OCI-LY1 (cell line): ENCODE data around the gene GPSM1.

Experiments
- H2AFZ ChIP-seq: fragments of 200-600 bp; sonication (generic), shearing (Covaris generic); 2 replicates; pipeline ENCODE4 v1.6.0; 2014; ENCODE audit warnings: antibody characterized with exemption, mild to moderate bottlenecking, low read length
- H3F3A ChIP-seq: fragments of 200-600 bp; sonication (generic), shearing (Covaris generic); 2 replicates; pipeline ENCODE4 v1.6.0; 2014; ENCODE audit warnings: mild to moderate bottlenecking, antibody characterized with exemption, low read length, moderate library complexity; ENCODE audit not compliant: insufficient read depth
- H3K27ac ChIP-seq: fragments of 200-600 bp; sonication (generic); 2 replicates; pipeline ENCODE4 v1.5.1; 2014; ENCODE audit warnings: low read length, mixed run types, mild to moderate bottlenecking, low read depth; ENCODE audit not compliant: poor library complexity, severe bottlenecking
- H3K27me3 ChIP-seq: fragments of 200-600 bp; sonication (generic); 2 replicates; pipeline ENCODE4 v1.6.0; 2014; ENCODE audit warnings: antibody characterized with exemption, mild to moderate bottlenecking, low read length, moderate library complexity; ENCODE audit not compliant: insufficient read depth
- H3K36me3 ChIP-seq: fragments of 200-600 bp; sonication (generic); 2 replicates; pipeline ENCODE4 v1.6.1; 2014; ENCODE audit warnings: mild to moderate bottlenecking, antibody characterized with exemption, low read length, moderate library complexity, mixed read lengths; ENCODE audit not compliant: insufficient read depth
- H3K4me1 ChIP-seq: fragments of 200-600 bp; sonication (generic); 2 replicates; pipeline ENCODE4 v1.5.1; 2014; ENCODE audit warnings: mild to moderate bottlenecking, low read length, moderate library complexity; ENCODE audit not compliant: insufficient read depth, severe bottlenecking
- H3K4me2 ChIP-seq: fragments of 200-600 bp; sonication (generic), shearing (Covaris generic); 2 replicates; pipeline ENCODE4 v1.6.1; 2014; ENCODE audit warnings: low read length
- H3K4me3 ChIP-seq: fragments of 200-600 bp; sonication (generic); 2 replicates; pipeline ENCODE4 v1.5.1; 2014; ENCODE audit warnings: low read length, low read depth, mild to moderate bottlenecking, mixed read lengths; ENCODE audit not compliant: poor library complexity, severe bottlenecking
- H3K79me2 ChIP-seq: fragments of 200-600 bp; shearing (Covaris generic); 2 replicates; pipeline ENCODE4 v1.6.1; 2016; ENCODE audit warnings: mixed run types, low read length, mixed read lengths; ENCODE audit not compliant: insufficient read depth
- H3K9ac ChIP-seq: fragments of 200-600 bp; sonication (generic), shearing (Covaris generic); 2 replicates; pipeline ENCODE4 v1.6.1; 2014; ENCODE audit warnings: mild to moderate bottlenecking, low read length, mixed read lengths
- H3K9me2 ChIP-seq: fragments of 200-600 bp; sonication (generic), shearing (Covaris generic); 2 replicates; pipeline ENCODE4 v1.6.1; 2014; ENCODE audit warnings: low read depth, mild to moderate bottlenecking, low read length, mixed read lengths
- H3K9me3 ChIP-seq: fragments of 200-600 bp; shearing (Covaris generic); 2 replicates; pipeline ENCODE4 v1.6.1; 2014; ENCODE audit warnings: low read length, mixed read lengths
- H4K20me1 ChIP-seq: fragments of 200-600 bp; sonication (generic), shearing (Covaris generic); 2 replicates; pipeline ENCODE4 v1.6.0; 2016; ENCODE audit warnings: mild to moderate bottlenecking, low read length; ENCODE audit not compliant: insufficient read depth
- CTCF ChIP-seq: fragments of 200-600 bp; sonication (generic), shearing (Covaris generic); IDR thresholded peaks from 2 replicates; pipeline ENCODE4 v1.5.1; 2017; ENCODE audit warnings: mild to moderate bottlenecking, antibody characterized with exemption, low read length, moderate library complexity, mixed read lengths
- EZH2 ChIP-seq: fragments of 200-600 bp; sonication (generic), shearing (Covaris generic); IDR thresholded peaks from 2 replicates; pipeline ENCODE4 v1.8.0; 2017; ENCODE audit warnings: borderline replicate concordance, mixed run types, mild to moderate bottlenecking, antibody characterized with exemption, low read length, moderate library complexity, mixed read lengths

GPSM1 gene

DNA sequence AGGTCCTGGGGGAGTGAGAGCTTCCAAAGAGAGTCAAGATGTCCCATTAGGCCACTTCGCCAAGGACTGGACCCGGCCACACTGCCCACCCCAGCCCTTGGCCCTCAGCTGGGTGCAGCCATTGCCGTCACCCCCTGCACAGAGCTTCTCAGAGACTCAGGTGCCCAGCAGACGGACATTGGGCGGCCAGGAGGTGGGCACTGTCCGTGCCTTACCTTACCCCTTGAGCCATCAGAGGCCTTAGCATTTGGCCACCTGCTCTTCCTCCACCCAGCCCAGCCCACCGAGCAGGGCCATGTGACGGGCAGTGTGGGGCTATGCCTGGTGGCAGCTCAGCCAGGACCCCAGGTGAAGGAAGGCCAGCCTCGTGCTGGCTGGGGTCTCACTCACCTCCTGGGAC lies 39.5 kb downstream of the GPSM1 start:
- Histone ChIP-seq H3K9me2 (no peaks in the 10 kb centered on the region), H3K27ac (no peak overlapping the region), H3K9ac (no peak overlapping the region), H3K27me3 (peaks cover 10% of the 10 kb centered on the region; the same call in 1 of the 2 replicates), H3K4me3 (no peak overlapping the region), H4K20me1 (no peaks in the 10 kb centered on the region), H3F3A (no peaks in the 10 kb centered on the region), H2AFZ (no peak overlapping the region), H3K9me3 (no peaks in the 10 kb centered on the region), H3K36me3 (no peaks in the 10 kb centered on the region; the same call in 1 of the 2 replicates), H3K4me2 (no peak overlapping the region), H3K79me2 (no peaks in the 10 kb centered on the region), H3K4me1 (peaks cover 11% of the 10 kb centered on the region)
- no peak for TF ChIP-seq EZH2
- TF ChIP-seq CTCF = no peak

DNA sequence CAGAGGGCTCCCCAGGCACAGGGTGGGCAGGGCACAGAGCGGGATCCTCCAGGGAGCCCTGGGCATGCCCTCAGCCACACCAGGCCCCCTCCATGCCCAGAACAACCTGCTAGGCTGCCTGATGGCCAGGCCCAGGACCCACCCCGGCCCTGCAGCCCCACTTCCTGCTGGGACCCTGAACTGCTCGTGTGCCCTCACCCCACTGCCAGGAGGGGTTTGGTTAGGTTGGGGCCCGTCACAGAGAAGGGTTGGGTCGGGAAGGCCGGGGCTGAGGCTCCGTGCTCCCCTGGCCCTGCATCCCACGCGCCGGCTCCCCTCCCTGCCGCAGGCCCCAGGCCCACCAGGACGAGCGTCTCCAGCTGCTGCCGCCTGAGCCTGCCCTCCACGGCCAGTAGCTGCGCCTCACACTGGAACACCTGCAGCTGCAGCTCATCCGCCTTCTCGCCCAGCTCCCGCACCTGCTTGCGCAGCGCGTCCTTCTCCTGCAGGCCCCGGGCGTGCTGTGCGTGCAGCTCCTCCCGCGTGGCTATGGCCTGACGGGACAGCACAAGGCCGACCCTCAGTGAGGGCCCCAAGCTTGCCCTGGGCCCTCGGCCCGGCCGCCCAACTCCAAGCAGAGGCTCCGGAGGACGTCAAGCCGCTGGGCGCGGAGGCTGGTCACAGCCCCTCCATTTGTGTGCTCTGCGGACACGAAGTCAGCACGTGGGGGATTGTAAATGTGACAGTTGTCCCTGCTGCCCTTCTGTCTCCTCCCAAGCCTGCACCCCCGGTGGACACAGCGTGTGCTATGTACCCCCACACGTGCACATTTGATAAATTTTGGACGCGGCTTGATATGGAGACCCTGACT lies 40.2 kb downstream of the GPSM1 start:
- Histone ChIP-seq H3F3A (no peaks in the 10 kb centered on the region), H2AFZ (no peak overlapping the region), H3K4me1 (peaks cover 9% of the 10 kb centered on the region), H3K9me3 (no peaks in the 10 kb centered on the region), H3K27ac (no peak overlapping the region), H4K20me1 (no peaks in the 10 kb centered on the region), H3K9ac (no peak overlapping the region), H3K36me3 (no peaks in the 10 kb centered on the region; the same call in 1 of the 2 replicates), H3K79me2 (no peaks in the 10 kb centered on the region), H3K9me2 (no peaks in the 10 kb centered on the region), H3K4me3 (no peak overlapping the region), H3K4me2 (no peak overlapping the region), H3K27me3 (peaks cover 10% of the 10 kb centered on the region; the same call in 1 of the 2 replicates)
- TF ChIP-seq EZH2 (no peak), CTCF (no peak)

GRCh38 chr9:136368190-136368589 lies 40.9 kb downstream of the GPSM1 start:
- Histone ChIP-seq H3K36me3 (no peaks in the 10 kb centered on the region; the same call in 1 of the 2 replicates), H3F3A (no peaks in the 10 kb centered on the region), H3K4me1 (peaks cover 5% of the 10 kb centered on the region), H3K27me3 (peaks cover 10% of the 10 kb centered on the region; the same call in 1 of the 2 replicates), H3K9me3 (no peaks in the 10 kb centered on the region), H3K79me2 (no peaks in the 10 kb centered on the region), H3K4me2 (no peak overlapping the region), H4K20me1 (no peaks in the 10 kb centered on the region), H3K4me3 (no peak overlapping the region), H2AFZ (no peak overlapping the region), H3K27ac (no peak overlapping the region), H3K9ac (no peak overlapping the region), H3K9me2 (no peaks in the 10 kb centered on the region)
- TF ChIP-seq CTCF = no peak
- no peak for TF ChIP-seq EZH2
